ENCODE data around the gene CABLES2.

Gene CABLES2

GRCh38 chr20:62352402-62353288, 54.4 kb downstream of the CABLES2 start:
- TF ChIP-seq CTCF (IDR thresholded peaks at IDR 0.05; ENCODE audit: low read length, missing control alignments): no peak
- no peak overlapping the region for H3K4me3 ChIP-seq (replicated peaks; ENCODE audit: low read depth, low read length)
- no peak for DNase-seq (ENCODE audit: low read depth)

GRCh38 chr20:62351469-62352401, 55.4 kb downstream of the CABLES2 start:
- no peak overlapping the region for H3K4me3 ChIP-seq (replicated peaks; ENCODE audit: low read depth, low read length)
- no peak for DNase-seq (ENCODE audit: low read depth)
- TF ChIP-seq CTCF (IDR thresholded peaks at IDR 0.05; ENCODE audit: low read length, missing control alignments): no peak

- no peak for DNase-seq (ENCODE audit: low read depth)
- no peak overlapping the region for H3K4me3 ChIP-seq (replicated peaks; ENCODE audit: low read depth, low read length)
- no peak for TF ChIP-seq CTCF (IDR thresholded peaks at IDR 0.05; ENCODE audit: low read length, missing control alignments)
Measured at GRCh38 chr20:62350629-62351422, 56.3 kb downstream of the CABLES2 start.

- no peak for DNase-seq (ENCODE audit: low read depth)
- H3K4me3 ChIP-seq (replicated peaks; ENCODE audit: low read depth, low read length): no peak overlapping the region
- no peak for TF ChIP-seq CTCF (IDR thresholded peaks at IDR 0.05; ENCODE audit: low read length, missing control alignments)
Measured at GRCh38 chr20:62350098-62350628, 56.9 kb downstream of the CABLES2 start.

GRCh38 chr20:62349556-62350097, 57.5 kb downstream of the CABLES2 start:
- no peak for TF ChIP-seq CTCF (IDR thresholded peaks at IDR 0.05; ENCODE audit: low read length, missing control alignments)
- no peak overlapping the region for H3K4me3 ChIP-seq (replicated peaks; ENCODE audit: low read depth, low read length)
- DNase-seq (ENCODE audit: low read depth): no peak

- TF ChIP-seq CTCF (IDR thresholded peaks at IDR 0.05; ENCODE audit: low read length, missing control alignments): no peak
- H3K4me3 ChIP-seq (replicated peaks; ENCODE audit: low read depth, low read length): no peak overlapping the region
- DNase-seq (ENCODE audit: low read depth): no peak
Measured at GRCh38 chr20:62348604-62349003, 58.5 kb downstream of the CABLES2 start.

All from fibroblast of pulmonary artery (primary cell).